Left hindlimb (tissue), 1 donor: ENCODE data around the gene DSG2.
"Not testable (repeated sequence)": the region's sequence is repeated elsewhere in the genome, so short reads cannot be mapped to it uniquely, and the experiment has no call there.

Experiments used
- DNase-seq: peaks from one replicate; pipeline ENCODE4 v3.0.0-alpha.2; 2018

The DSG2 gene

GRCh38 chr18:31503011-31503410 lies 5.0 kb downstream of the DSG2 start:
- DNase-seq, result no peak

GRCh38 chr18:31504455-31505147 lies 6.6 kb downstream of the DSG2 start:
- no peak for DNase-seq

GRCh38 chr18:31505156-31505555 lies 7.2 kb downstream of the DSG2 start:
- no peak for DNase-seq

- no peak for DNase-seq
Measured at GRCh38 chr18:31506024-31506742, 8.2 kb downstream of the DSG2 start.

GRCh38 chr18:31507124-31507523 lies 9.1 kb downstream of the DSG2 start:
- not testable (repeated sequence) for DNase-seq

GRCh38 chr18:31508781-31509180 lies 10.8 kb downstream of the DSG2 start:
- no peak for DNase-seq

- no peak for DNase-seq
Measured at GRCh38 chr18:31509571-31509970, 11.6 kb downstream of the DSG2 start.

- no peak for DNase-seq
Measured at GRCh38 chr18:31510319-31510718, 12.3 kb downstream of the DSG2 start.

- DNase-seq, result no peak
Measured at GRCh38 chr18:31511098-31511497, 13.1 kb downstream of the DSG2 start.

- DNase-seq, result no peak
Measured at GRCh38 chr18:31512203-31512764, 14.3 kb downstream of the DSG2 start.

- no peak for DNase-seq
Measured at GRCh38 chr18:31513189-31513935, 15.4 kb downstream of the DSG2 start.

- DNase-seq, result no peak
Measured at GRCh38 chr18:31516437-31516836, 18.5 kb downstream of the DSG2 start.

GRCh38 chr18:31526374-31526773 lies 28.4 kb downstream of the DSG2 start:
- DNase-seq, result no peak

- no peak for DNase-seq
Measured at GRCh38 chr18:31533236-31533635, 35.3 kb downstream of the DSG2 start.

GRCh38 chr18:31538837-31539236 lies 40.9 kb downstream of the DSG2 start:
- DNase-seq, result no peak

- DNase-seq, result no peak
Measured at GRCh38 chr18:31546476-31546875, 48.5 kb downstream of the DSG2 start.

GRCh38 chr18:31548853-31549252 lies 50.9 kb downstream of the DSG2 start:
- no peak for DNase-seq

- DNase-seq, result no peak
Measured at GRCh38 chr18:31549416-31549815, 51.4 kb downstream of the DSG2 start.

- no peak for DNase-seq
Measured at GRCh38 chr18:31551883-31552282, 53.9 kb downstream of the DSG2 start.

GRCh38 chr18:31553800-31554199 lies 55.8 kb downstream of the DSG2 start:
- DNase-seq, result no peak

GRCh38 chr18:31554776-31555175 lies 56.8 kb downstream of the DSG2 start:
- no peak for DNase-seq

GRCh38 chr18:31555971-31556747 lies 58.2 kb downstream of the DSG2 start:
- no peak for DNase-seq

GRCh38 chr18:31557446-31557845 lies 59.5 kb downstream of the DSG2 start:
- DNase-seq, result no peak
